ENCODE results near the gene ERN1. TPM values are rescaled to one million over a fixed set of nuclear protein-coding genes. Genes with fewer than 3 reads are reported as not detected.
"Not testable (repeated sequence)": the region's sequence is repeated elsewhere in the genome, so short reads cannot be mapped to it uniquely, and the experiment has no call there.

The ERN1 gene
- polyA plus RNA-seq, 1 donor: 10.3 TPM

DNA sequence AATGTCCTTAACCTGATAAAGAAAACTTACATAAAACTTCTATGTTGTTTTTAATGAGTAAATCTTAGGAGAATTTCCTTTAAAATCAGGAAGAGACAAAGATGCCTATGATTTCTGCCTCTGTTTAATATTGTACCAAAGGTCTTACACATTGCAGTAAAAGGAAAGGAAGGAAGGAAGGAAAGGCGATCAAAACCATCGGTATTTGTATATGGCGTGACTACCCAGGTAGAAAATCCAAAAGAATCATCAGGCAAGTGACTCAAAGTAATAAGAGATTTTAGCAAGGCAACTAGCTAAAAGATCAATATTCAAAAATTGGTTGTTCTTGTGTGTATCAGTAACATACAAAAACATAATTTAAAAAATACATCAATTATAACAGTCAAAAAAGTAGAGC is 113.0 kb downstream of the ERN1 start:
- Histone ChIP-seq H3K4me1 (ENCODE audit: control insufficient read depth, insufficient read depth, low read length) (no peaks in the 10 kb centered on the region), H3K27me3 (ENCODE audit: control insufficient read depth, insufficient read depth, low read length) (no peaks in the 10 kb centered on the region), H3K9me3 (ENCODE audit: control insufficient read depth, low read depth, low read length) (no peaks in the 10 kb centered on the region), H3K27ac (ENCODE audit: low read length) (no peak overlapping the region), H3K36me3 (ENCODE audit: control insufficient read depth, insufficient read depth, low read length) (no peaks in the 10 kb centered on the region), H3K4me3 (ENCODE audit: low read length) (no peak overlapping the region)
- 83% methylated on average over 2 of the region's 3 CpGs for WGBS (ENCODE audit: insufficient coverage, low lambda C conversion rate)
- DNase-seq: no peak

DNA sequence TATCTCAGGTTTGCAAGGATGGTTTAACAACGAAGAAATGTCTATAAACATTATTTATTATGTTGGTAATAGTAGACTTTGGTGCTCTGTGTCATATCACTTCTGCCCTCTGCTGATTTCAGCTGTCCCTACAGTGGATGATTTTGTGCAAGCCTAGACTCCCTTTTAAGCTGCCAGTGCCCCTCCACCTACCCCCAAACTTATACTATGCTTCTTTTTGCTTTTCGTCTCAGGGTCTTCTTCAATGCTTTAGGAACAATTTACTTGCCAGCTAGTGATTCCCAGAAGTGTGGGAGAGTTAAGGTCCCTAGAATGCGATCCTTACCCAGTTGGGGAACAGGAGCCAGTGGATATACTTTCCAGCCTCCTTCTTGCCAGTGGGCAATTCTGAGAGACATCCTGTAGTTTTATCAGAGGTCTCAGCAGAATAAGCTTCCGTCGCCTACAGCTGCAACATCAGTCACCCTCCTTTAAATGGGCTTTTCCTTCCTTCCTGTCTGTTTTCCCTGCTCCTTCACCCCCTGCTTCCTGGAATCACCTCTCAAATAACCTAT is 113.6 kb downstream of the ERN1 start:
- H3K4me3 ChIP-seq (ENCODE audit: low read length): no peak overlapping the region
- no peak for DNase-seq
- no peaks in the 10 kb centered on the region for H3K9me3 ChIP-seq (ENCODE audit: control insufficient read depth, low read depth, low read length)
- H3K36me3 ChIP-seq (ENCODE audit: control insufficient read depth, insufficient read depth, low read length): no peaks in the 10 kb centered on the region
- no peaks in the 10 kb centered on the region for H3K4me1 ChIP-seq (ENCODE audit: control insufficient read depth, insufficient read depth, low read length)
- no peaks in the 10 kb centered on the region for H3K27me3 ChIP-seq (ENCODE audit: control insufficient read depth, insufficient read depth, low read length)
- no CpG with 5 or more reads among the region's 5 CpGs for WGBS (ENCODE audit: insufficient coverage, low lambda C conversion rate)
- no peak overlapping the region for H3K27ac ChIP-seq (ENCODE audit: low read length)

DNA sequence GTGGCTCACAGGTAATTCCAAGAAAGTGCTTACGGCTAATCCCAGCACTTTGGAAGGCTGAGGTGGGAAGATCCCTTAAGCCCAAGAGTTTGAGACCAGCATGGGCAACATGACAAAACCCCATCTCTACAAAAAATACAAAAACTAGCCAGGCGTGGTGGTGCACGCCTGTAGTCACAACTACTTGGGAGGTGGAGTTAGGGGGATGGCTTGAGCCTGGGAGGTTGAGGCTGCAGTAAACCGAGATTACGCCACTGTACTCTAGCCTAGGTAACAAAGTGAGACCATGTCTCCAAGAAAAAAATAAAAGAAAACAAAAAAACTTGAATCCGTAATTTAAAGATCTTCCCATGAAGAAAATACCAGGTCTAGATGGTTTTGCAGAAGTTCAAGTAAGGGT is 114.5 kb downstream of the ERN1 start:
- no peaks in the 10 kb centered on the region for H3K36me3 ChIP-seq (ENCODE audit: control insufficient read depth, insufficient read depth, low read length)
- H3K27ac ChIP-seq (ENCODE audit: low read length): no peak overlapping the region
- H3K4me3 ChIP-seq (ENCODE audit: low read length): no peak overlapping the region
- DNase-seq: no peak
- H3K9me3 ChIP-seq (ENCODE audit: control insufficient read depth, low read depth, low read length): no peaks in the 10 kb centered on the region
- H3K4me1 ChIP-seq (ENCODE audit: control insufficient read depth, insufficient read depth, low read length): no peaks in the 10 kb centered on the region
- WGBS (ENCODE audit: insufficient coverage, low lambda C conversion rate): 100% methylated on average over 3 of the region's 6 CpGs
- H3K27me3 ChIP-seq (ENCODE audit: control insufficient read depth, insufficient read depth, low read length): no peaks in the 10 kb centered on the region

DNA sequence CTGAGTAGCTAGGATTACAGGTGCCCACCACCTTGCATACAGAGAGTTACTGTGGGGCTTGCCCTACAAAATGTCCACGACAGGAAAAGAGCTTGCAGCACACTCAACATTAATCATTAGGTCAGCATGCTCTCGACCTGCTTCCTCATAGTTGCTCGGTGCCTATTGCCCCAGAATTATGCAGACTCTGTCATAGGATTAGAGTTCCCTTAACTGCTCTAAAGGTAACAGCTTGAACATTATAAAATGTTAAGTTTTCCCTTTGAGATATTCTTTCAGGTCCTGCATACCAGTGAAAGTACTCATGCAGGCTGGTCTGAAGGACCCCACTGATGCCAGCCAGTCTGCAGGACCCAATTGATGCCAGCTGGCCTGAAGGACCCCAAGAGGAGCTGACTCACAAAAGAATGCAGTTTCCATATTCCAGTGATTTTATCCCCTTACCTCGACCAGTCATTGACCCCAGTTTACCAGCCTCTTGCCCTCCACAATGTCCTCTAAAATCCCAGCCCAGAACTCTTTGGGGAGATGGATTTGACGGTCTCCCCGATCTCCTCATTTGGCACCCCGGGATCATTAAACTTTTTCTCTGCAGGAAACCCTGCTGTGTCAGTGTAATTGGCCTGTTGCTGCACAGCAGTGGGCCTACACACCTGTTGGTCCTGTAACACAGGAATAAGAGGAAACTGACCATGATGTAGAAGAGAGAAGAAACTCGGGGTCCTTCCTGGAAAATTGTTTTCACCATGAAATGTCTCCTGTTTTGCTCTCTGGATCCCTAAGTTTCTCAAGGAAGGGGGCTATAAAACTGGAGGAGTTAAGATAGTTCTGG is 120.2 kb downstream of the ERN1 start:
- WGBS (ENCODE audit: insufficient coverage, low lambda C conversion rate): no CpG with 5 or more reads among the region's 8 CpGs
- H3K4me1 ChIP-seq (ENCODE audit: control insufficient read depth, insufficient read depth, low read length): peaks cover 48% of the 10 kb centered on the region
- DNase-seq: peak in 1 of 2 donors; percentile 59
- H3K27ac ChIP-seq (ENCODE audit: low read length): peak overlapping the region; percentile 61
- H3K9me3 ChIP-seq (ENCODE audit: control insufficient read depth, low read depth, low read length): no peaks in the 10 kb centered on the region
- no peak overlapping the region for H3K4me3 ChIP-seq (ENCODE audit: low read length)
- no peaks in the 10 kb centered on the region for H3K27me3 ChIP-seq (ENCODE audit: control insufficient read depth, insufficient read depth, low read length)
- no peaks in the 10 kb centered on the region for H3K36me3 ChIP-seq (ENCODE audit: control insufficient read depth, insufficient read depth, low read length)

DNA sequence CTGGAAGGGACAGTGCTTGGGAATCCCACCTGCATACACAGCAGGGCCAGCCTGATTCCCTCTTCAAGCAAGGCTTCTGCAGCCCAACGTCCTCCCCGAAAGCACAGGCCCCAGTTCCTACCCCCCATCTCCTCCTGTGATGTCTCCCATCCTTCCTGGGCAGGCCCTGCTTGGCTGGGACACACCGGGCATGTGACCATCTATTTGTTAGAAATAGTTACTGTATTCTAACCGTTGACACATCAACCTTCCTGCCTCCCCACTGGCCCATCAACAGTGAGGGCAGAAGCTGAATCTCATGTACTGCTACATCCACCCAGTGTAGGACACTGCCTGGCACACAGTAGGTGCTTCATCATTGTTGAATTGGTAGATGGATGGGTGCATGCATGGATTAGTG is 121.1 kb downstream of the ERN1 start:
- Histone ChIP-seq H3K9me3 (ENCODE audit: control insufficient read depth, low read depth, low read length) (no peaks in the 10 kb centered on the region), H3K27ac (ENCODE audit: low read length) (peak overlapping the region; percentile 80), H3K27me3 (ENCODE audit: control insufficient read depth, insufficient read depth, low read length) (no peaks in the 10 kb centered on the region), H3K4me1 (ENCODE audit: control insufficient read depth, insufficient read depth, low read length) (peaks cover 48% of the 10 kb centered on the region), H3K4me3 (ENCODE audit: low read length) (no peak overlapping the region), H3K36me3 (ENCODE audit: control insufficient read depth, insufficient read depth, low read length) (no peaks in the 10 kb centered on the region)
- no peak for DNase-seq
- WGBS (ENCODE audit: insufficient coverage, low lambda C conversion rate): no CpG with 5 or more reads among the region's 4 CpGs

DNA sequence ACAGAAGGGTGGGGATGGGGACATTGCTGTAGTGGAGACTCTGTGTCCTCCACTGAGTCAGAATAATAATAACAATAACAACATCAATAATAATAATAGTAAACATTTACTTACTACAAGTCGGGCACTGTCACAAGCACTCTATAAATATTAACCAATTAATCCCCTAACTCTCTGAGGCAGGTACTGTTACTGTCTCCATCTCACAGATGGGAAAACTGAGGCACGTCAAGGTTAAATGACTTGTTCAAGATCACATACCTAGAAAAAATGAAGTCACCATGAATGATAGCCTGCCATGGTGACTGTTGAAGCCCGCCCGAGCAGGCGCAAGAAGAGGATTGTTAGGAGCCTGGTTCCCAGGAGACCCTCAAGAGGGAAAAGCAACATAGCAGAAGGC is 121.6 kb downstream of the ERN1 start:
- DNase-seq: no peak
- no peak overlapping the region for H3K4me3 ChIP-seq (ENCODE audit: low read length)
- no peaks in the 10 kb centered on the region for H3K9me3 ChIP-seq (ENCODE audit: control insufficient read depth, low read depth, low read length)
- peaks cover 48% of the 10 kb centered on the region for H3K4me1 ChIP-seq (ENCODE audit: control insufficient read depth, insufficient read depth, low read length)
- no CpG with 5 or more reads among the region's 5 CpGs for WGBS (ENCODE audit: insufficient coverage, low lambda C conversion rate)
- no peaks in the 10 kb centered on the region for H3K36me3 ChIP-seq (ENCODE audit: control insufficient read depth, insufficient read depth, low read length)
- H3K27ac ChIP-seq (ENCODE audit: low read length): peak overlapping the region; percentile 80
- no peaks in the 10 kb centered on the region for H3K27me3 ChIP-seq (ENCODE audit: control insufficient read depth, insufficient read depth, low read length)

DNA sequence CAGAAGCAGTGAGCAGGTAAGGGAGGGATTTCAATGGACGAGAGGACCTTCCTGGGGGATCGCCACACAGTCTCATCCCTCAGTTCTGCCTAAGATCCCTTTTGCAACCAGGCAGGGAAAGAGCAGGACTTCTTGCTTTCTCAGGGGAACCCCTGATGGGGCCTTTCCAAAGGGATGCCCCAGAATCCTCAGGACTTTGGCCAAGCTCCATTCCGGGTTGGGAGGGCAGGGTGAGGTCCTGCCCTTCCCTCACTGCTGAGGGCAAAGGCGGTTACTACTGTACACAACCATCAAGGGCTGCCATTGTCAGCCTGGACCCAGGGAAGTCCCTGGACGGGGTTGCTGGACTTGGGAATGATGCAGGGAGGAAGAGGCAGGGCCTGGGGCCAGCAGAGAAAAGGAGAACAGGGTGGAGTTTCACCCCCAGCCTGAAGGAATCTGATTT is 122.1 kb downstream of the ERN1 start:
- Histone ChIP-seq H3K4me1 (ENCODE audit: control insufficient read depth, insufficient read depth, low read length) (peaks cover 48% of the 10 kb centered on the region), H3K36me3 (ENCODE audit: control insufficient read depth, insufficient read depth, low read length) (no peaks in the 10 kb centered on the region), H3K9me3 (ENCODE audit: control insufficient read depth, low read depth, low read length) (no peaks in the 10 kb centered on the region), H3K4me3 (ENCODE audit: low read length) (no peak overlapping the region), H3K27ac (ENCODE audit: low read length) (peak overlapping the region; percentile 80), H3K27me3 (ENCODE audit: control insufficient read depth, insufficient read depth, low read length) (no peaks in the 10 kb centered on the region)
- no CpG with 5 or more reads among the region's 5 CpGs for WGBS (ENCODE audit: insufficient coverage, low lambda C conversion rate)
- DNase-seq: peak; percentile 81 to 89

DNA sequence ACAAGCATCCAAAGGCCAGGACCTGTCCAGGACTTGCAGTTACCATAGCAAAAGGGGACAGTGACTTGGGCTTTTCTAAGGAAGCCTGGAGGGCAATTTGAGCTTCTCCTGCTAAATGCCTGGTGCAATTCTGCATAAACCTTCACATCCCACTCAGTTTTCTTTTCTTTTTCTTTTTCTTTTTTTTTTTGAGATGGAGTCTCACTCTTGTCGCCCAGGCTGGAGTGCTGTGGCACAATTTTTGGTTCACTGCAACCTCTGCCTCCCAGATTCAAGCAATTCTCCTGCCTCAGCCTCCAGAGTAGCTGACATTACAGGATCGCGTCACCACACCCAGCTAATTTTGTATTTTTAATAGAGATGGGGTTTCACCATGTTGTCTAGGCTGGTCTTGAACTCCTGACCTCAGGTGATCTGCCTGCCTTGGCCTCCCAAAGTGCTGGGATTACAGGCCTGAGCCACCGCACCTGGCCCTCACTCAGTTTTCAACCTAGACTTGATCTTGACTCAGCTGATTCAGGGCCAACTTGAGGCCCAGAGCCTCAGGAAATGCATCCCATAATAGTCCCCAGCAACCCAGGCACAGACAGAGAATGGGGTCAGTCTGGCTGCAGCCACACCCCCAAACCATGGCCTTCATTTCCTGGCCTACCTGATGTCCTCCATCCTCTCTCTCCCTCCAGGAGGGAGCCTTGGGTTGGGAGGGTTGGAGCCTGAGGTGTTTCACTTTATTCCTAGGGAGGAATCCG is 122.7 kb downstream of the ERN1 start:
- H3K4me1 ChIP-seq (ENCODE audit: control insufficient read depth, insufficient read depth, low read length): peaks cover 50% of the 10 kb centered on the region
- H3K27me3 ChIP-seq (ENCODE audit: control insufficient read depth, insufficient read depth, low read length); H3K4me3 ChIP-seq (ENCODE audit: low read length); H3K9me3 ChIP-seq (ENCODE audit: control insufficient read depth, low read depth, low read length); H3K36me3 ChIP-seq (ENCODE audit: control insufficient read depth, insufficient read depth, low read length): not testable (repeated sequence)
- peak in 1 of 2 donors; percentile 48 for DNase-seq
- WGBS (ENCODE audit: insufficient coverage, low lambda C conversion rate): no CpG with 5 or more reads among the region's 5 CpGs
- peak overlapping the region; percentile 80 for H3K27ac ChIP-seq (ENCODE audit: low read length)

DNA sequence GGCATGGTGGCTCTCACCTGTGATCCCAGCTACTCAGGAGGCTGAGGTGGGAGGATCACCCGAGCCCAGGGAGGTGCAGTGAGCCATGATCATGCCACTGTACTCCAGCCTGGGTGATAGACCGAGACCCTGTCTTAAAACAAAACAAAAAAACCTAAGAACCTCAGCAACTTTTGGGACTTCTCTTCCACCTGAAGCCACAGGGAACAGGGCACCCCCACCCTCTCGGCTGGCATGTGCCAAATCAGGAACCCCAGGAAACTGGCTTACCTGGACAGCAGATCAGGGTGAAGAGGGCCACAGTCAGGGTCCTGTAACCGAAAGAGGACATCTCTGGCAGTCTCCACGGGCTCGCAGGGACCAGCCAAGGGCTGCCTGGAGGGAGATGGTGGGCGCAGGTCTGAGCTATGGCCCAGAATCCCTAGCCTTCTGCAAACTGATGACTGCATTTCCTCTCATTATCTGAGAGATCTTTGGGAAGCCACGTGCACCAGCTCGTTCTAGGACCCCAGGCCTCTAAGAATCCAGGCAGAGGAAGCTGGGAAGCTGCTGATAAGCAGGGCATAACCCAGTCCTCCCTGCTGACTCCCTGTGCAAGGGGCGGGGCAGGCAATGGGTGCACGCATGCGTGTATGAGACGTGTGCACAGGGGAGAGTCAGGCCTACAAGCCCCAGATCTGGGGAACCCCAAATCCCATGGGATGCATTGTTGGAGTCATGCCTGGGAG is 123.4 kb downstream of the ERN1 start:
- H3K36me3 ChIP-seq (ENCODE audit: control insufficient read depth, insufficient read depth, low read length): no peaks in the 10 kb centered on the region
- WGBS (ENCODE audit: insufficient coverage, low lambda C conversion rate): no CpG with 5 or more reads among the region's 13 CpGs
- H3K9me3 ChIP-seq (ENCODE audit: control insufficient read depth, low read depth, low read length): no peaks in the 10 kb centered on the region
- H3K4me3 ChIP-seq (ENCODE audit: low read length): no peak overlapping the region
- H3K27ac ChIP-seq (ENCODE audit: low read length): peak overlapping the region; percentile 80
- peak; percentile 70 to 77 for DNase-seq
- H3K27me3 ChIP-seq (ENCODE audit: control insufficient read depth, insufficient read depth, low read length): no peaks in the 10 kb centered on the region
- H3K4me1 ChIP-seq (ENCODE audit: control insufficient read depth, insufficient read depth, low read length): peaks cover 54% of the 10 kb centered on the region

DNA sequence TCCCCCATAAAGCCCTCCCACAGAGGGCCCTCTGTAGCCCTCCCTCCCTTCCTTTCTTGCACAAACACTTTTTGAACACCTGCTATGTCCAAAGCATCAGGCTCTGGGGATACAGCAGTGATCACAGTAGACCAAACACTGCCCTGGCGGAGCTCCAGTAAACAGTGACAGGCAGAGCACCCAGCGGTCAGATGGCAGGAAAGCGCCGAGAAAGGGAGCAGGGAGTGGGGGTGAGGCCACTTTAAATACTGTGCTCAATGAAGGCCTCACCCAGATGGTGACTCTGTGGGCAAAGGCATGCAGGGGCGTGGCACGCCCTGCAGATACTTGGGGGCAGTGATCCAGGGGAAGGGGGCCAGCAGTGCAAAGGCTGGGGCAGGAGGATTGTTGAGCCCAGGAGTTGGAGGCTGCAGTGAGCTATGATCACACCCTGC is 124.2 kb downstream of the ERN1 start:
- no peaks in the 10 kb centered on the region for H3K36me3 ChIP-seq (ENCODE audit: control insufficient read depth, insufficient read depth, low read length)
- no peaks in the 10 kb centered on the region for H3K27me3 ChIP-seq (ENCODE audit: control insufficient read depth, insufficient read depth, low read length)
- no peak overlapping the region for H3K4me3 ChIP-seq (ENCODE audit: low read length)
- peaks cover 54% of the 10 kb centered on the region for H3K4me1 ChIP-seq (ENCODE audit: control insufficient read depth, insufficient read depth, low read length)
- no CpG with 5 or more reads among the region's 6 CpGs for WGBS (ENCODE audit: insufficient coverage, low lambda C conversion rate)
- H3K9me3 ChIP-seq (ENCODE audit: control insufficient read depth, low read depth, low read length): no peaks in the 10 kb centered on the region
- DNase-seq: peak; percentile 66 to 72
- no peak overlapping the region for H3K27ac ChIP-seq (ENCODE audit: low read length)
